Gastrocnemius medialis (tissue), 4 donors: ENCODE measurements around the gene AKAP12.

Experiments
- CTCF ChIP-seq, 5 experiments: fragments of 450-650 bp in 3 of 5; fragments of 200-600 bp in 2 of 5; sonication (generic) in 2 of 5; IDR thresholded peaks in 4 of 5; conservative IDR thresholded peaks in 1 of 5; 1 replicate in 4 of 5; 2 replicates in 1 of 5; pipeline ENCODE4 v1.5.1; 2016 to 2019; ENCODE audit warnings: antibody characterized with exemption in 5 of 5, mild to moderate bottlenecking in 3 of 5, moderate library complexity in 3 of 5
- POLR2A ChIP-seq, 2 donors: fragments of 450-650 bp; IDR thresholded peaks; one replicate each; pipeline ENCODE4 v1.6.1; 2017; ENCODE audit warnings: antibody characterized with exemption in 2 of 2, mild to moderate bottlenecking in 2 of 2, moderate library complexity in 2 of 2

- TF ChIP-seq CTCF (IDR thresholded peaks at IDR 0.05 in 4 of 5, conservative IDR thresholded peaks at IDR 0.05 in 1 of 5) (no peak), POLR2A (IDR thresholded peaks at IDR 0.05) (no peak)
Measured at GRCh38 chr6:151265282-151265681, 25.5 kb downstream of the AKAP12 start.
